GM21786 (cell line): ENCODE data around the gene FMNL2.

ENCODE experiments used
- ATAC-seq: cut with Tn5 transposase; IDR thresholded peaks from one replicate; pipeline ENCODE4 v1.9.1; 2021; ENCODE audit not compliant: unreplicated experiment

Gene FMNL2

GRCh38 chr2:152630466-152630865 is 295.5 kb downstream of the FMNL2 start:
- no peak for ATAC-seq

GRCh38 chr2:152632736-152633135 is 297.8 kb downstream of the FMNL2 start:
- no peak for ATAC-seq

- peak; percentile 68 for ATAC-seq
Observed at GRCh38 chr2:152635635-152636298, 300.8 kb downstream of the FMNL2 start.

- no peak for ATAC-seq
Observed at GRCh38 chr2:152637251-152637650, 302.3 kb downstream of the FMNL2 start.

DNA sequence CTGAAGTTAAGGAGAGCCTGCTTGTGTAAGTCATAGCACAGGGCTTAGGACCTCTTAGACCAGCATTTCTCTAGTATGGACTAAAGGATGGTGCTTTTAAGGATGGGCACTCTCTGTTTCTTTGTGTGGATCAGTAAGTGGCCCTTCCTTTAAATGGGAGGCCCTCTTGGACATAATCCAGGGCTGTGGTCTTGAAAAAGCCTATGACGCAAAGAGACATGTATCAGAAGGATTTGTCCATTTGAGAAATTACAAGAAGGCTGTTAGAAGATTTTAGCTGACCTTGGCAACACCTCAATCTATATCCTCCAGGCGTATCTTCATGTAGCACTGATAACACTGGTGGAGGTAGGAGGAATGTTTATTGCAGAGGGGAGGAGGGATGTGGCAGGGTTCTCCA is 303.1 kb downstream of the FMNL2 start:
- ATAC-seq = no peak

DNA sequence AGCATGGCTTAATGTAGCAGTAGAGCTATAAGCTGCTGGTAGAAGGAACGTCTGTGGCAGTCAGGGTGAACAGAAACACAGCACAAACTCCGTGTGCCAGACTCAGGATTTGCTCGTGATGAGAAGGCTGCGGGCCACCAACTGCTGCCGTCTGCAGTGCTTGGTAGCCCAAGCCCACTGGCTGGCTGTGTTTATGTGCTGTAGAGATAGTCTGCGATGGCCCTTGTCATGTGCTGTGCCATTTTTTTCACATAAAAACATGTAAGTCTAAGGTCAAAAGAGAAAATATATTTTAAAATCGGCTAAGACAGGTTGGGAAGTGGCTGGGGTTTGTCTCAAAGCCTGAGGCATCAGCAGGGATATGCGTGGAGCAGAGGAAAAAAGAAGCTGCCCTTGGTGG is 303.6 kb downstream of the FMNL2 start:
- ATAC-seq = no peak

DNA sequence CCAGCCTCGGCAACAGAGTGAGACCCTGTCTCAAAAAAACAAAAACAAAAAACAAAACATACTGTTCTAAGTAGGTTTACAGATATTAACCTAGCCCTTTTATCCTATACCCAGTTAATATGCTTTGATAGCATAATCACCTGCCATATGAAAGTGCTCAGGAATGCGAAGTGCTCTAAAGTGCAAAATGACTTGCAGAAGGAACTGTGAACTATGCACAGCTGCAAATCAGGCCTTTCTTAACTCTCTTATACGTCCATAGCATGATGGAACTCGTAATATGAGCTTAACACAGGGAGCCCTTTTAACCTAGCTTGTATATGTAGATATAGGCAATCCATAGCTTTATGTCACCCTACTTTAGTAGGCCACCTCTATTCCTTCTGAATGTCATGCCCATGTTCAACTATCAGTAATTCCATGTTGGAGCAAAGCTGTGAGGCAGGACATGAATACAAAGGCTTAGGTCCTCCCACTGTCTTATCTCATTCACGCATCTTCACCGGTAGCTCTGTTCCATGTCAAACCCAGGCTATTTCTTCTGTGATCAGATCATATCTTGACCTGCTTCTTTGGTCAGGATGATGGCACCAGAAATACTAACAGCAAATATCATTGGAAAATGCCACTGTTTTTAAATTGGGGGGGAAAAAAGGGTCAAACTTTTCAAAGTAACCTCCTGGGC is 309.4 kb downstream of the FMNL2 start:
- ATAC-seq = no peak

- no peak for ATAC-seq
Observed at GRCh38 chr2:152646264-152646663, 311.3 kb downstream of the FMNL2 start.

DNA sequence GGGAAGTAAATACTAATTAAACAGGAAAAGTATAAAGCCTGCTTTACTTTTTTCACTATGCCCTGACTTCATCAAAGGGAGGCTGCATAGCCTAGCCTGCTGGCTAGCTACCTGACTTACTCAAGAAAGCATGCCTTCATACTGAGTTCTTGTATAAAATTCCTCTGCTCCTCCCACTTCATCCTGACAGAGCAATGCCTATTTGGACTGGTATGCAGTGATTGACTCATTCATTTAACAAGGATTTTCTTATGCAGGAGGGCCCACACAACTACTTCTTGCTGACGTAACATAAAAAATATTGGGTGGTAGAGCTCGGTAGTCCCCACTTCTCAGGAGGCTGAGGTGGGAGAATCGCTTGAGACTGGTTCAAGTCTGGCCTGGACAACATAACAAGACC is 311.8 kb downstream of the FMNL2 start:
- ATAC-seq = no peak

- ATAC-seq = no peak
Observed at GRCh38 chr2:152647552-152647951, 312.6 kb downstream of the FMNL2 start.

- ATAC-seq = no peak
Observed at GRCh38 chr2:152648336-152648735, 313.4 kb downstream of the FMNL2 start.

DNA sequence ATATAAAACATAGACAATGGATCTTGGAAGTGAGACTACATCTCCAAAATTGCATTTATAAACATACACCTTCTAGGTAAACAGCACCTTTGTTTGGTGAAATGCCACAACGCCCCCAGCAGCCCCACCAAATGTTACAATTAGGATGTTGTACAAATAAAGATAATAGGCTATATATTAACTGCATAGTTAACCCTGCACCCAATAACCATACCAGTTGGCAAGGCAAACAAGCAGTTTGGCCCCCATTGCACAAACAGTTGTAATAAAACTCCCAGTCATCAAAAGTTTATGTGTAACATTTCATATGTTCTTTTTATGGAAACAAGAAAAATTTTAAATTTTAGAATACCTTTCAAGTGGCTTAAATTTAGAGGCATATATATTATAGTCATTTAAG is 315.0 kb downstream of the FMNL2 start:
- ATAC-seq = no peak

GRCh38 chr2:152650768-152651371 is 315.9 kb downstream of the FMNL2 start:
- no peak for ATAC-seq

DNA sequence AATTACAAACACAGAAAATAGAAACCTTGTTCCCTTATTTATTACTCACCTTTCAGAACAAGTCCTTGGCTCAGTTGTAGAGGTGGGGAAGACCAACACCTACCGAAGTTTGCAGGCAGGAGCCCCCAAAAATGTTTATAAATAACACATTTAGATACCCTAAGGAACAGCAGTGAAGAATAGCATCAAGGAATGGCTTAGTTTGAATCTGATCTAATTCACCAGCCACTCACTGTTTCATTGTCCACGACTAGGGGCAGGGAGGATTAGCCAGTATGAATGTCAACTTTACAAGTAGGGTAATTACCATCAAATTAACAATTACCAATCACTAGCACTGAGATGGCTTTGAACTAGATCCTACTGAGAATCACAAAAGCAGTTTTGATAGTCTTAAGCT is 316.9 kb downstream of the FMNL2 start:
- no peak for ATAC-seq

DNA sequence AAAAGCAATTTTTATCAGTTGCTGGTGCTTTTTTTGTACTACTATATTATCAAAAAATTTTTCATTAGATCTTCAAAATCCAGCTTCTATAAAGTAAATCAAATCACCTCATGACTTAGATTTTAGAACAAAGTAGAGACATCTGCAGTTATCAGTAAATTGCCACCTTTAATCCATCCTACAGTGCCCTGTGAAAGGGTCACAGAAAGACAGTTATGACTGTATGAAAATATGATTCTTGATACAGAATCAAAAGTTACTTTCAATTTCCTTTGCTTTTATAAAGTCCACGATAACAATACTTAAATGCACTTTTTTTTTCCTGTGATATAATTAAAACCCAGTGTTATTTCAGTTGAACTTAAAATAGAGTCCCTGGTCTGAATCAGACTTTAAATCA is 320.9 kb downstream of the FMNL2 start:
- no peak for ATAC-seq

GRCh38 chr2:152657043-152657442 is 322.1 kb downstream of the FMNL2 start:
- peak; percentile 73 for ATAC-seq

DNA sequence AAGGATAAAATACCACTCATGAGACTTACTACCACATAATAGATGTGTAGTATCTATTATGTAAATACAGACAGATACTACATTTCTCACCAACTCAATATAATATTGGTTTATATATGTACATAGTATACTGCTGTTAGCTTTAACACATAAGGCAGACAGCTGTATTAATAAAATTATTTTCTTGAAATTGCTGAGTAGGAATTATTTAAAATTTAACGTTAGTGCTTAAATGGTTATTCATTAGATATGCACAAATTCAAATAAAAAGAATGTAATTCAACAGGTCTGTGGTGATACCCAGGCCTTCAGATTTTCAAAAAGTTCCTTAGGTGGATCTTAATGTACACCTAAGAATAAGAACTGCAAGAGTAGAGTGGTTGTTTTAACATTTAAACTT is 323.2 kb downstream of the FMNL2 start:
- ATAC-seq = no peak

- no peak for ATAC-seq
Observed at GRCh38 chr2:152661076-152661475, 326.1 kb downstream of the FMNL2 start.

DNA sequence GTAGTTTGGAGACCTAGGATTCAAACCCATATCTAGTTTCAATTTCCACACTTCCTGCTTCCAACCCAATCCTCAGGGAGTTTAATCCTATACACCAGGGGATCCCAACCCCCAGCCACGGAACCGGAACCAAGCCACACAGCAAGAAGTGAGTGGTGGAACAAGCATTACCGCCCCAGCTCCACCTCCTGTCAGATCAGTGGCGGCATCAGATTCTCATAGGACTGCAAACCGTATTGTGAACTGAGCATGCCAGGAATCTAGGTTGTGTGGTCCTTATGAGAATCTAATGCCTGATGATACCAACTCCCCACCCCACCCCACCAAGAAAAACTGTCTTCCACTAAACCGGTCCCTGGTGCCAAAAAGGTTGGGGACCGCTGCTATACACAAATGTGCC is 329.8 kb downstream of the FMNL2 start:
- ATAC-seq = no peak

DNA sequence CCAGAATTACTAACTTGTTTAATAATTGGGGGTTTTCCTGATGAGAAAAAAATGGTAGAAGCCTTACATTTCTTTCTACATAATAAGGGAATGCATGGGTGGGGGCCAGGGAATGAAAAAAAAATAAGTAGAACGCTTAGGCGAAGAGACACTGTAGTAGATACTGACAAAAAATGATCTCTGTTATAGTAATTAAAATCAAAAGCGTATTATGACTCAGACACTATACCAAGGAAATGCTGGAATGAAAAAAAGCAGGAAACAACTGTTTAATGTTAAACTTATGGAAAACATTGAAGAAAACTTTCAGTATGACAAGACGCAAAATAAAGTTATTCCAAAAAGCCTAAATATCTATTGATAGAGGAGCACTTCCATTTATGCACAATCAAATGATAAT is 339.4 kb downstream of the FMNL2 start:
- ATAC-seq = no peak

- ATAC-seq = no peak
Observed at GRCh38 chr2:152676461-152676860, 341.5 kb downstream of the FMNL2 start.

DNA sequence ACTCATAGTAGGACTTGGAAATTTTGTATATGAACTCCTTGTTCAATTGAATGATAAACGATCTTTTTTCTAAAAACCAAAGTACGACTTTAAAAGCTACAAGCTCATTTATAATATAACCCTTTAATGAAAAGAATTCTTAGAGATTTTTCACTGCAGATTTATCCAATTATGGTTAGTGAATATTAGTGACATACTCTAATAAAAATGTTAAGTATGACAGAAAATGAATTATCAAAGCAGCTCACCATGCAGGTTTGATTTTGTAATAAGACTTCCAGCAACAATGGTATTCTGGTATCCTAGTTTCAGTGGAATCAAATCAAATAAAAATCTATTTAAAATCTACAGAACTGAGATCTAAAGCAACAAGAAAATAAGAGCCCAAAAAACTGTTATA is 343.8 kb downstream of the FMNL2 start:
- ATAC-seq = no peak
